HG03520 (cell line): ENCODE data around the gene DEFB121.
"Not testable (repeated sequence)": the region's sequence is repeated elsewhere in the genome, so short reads cannot be mapped to it uniquely, and the experiment has no call there.

Source experiments
- ATAC-seq: cut with Tn5 transposase; IDR thresholded peaks from one replicate; pipeline ENCODE4 v1.9.1; 2021; ENCODE audit warnings: mild to moderate bottlenecking, moderate library complexity; ENCODE audit not compliant: unreplicated experiment

Gene DEFB121

GRCh38 chr20:31364272-31364671, 41.7 kb downstream of the DEFB121 start:
- ATAC-seq, result not testable (repeated sequence)

GRCh38 chr20:31363295-31363694, 42.7 kb downstream of the DEFB121 start:
- ATAC-seq, result no peak

GRCh38 chr20:31355981-31356380, 50.0 kb downstream of the DEFB121 start:
- ATAC-seq, result no peak
